Neural cell (in vitro differentiated cells): ENCODE results near the gene NUP50. TPM values are rescaled to one million over a fixed set of nuclear protein-coding genes. Genes with fewer than 3 reads are reported as not detected.
A peak's percentile ranks its signal among the peaks of the same experiment; 100 is the strongest.

ENCODE experiments used
- H2AFZ ChIP-seq: fragments of 200-600, 300-800 bp; sonication (generic), shearing (Covaris generic); 2 replicates; pipeline ENCODE4 v1.6.0; 2014; ENCODE audit warnings: low read depth, mild to moderate bottlenecking, antibody characterized with exemption, low read length, moderate library complexity
- H3F3A ChIP-seq: fragments of 200-600 bp; shearing (Covaris generic); 2 replicates; pipeline ENCODE4 v1.6.1; 2016; ENCODE audit warnings: mild to moderate bottlenecking, moderate library complexity, mixed read lengths, antibody characterized with exemption, low read length; ENCODE audit not compliant: insufficient read depth, poor library complexity, severe bottlenecking
- H3K27ac ChIP-seq: fragments of 200-600, 300-800 bp; sonication (generic), shearing (Covaris generic); 2 replicates; pipeline ENCODE4 v1.5.1; 2014; ENCODE audit warnings: mild to moderate bottlenecking, low read length, moderate library complexity
- H3K27me3 ChIP-seq: fragments of 300-800, 200-600 bp; sonication (generic), shearing (Covaris generic); 2 replicates; pipeline ENCODE4 v1.6.0; 2014; ENCODE audit warnings: mild to moderate bottlenecking, low read depth, low read length, moderate library complexity; ENCODE audit not compliant: insufficient read depth
- H3K36me3 ChIP-seq: fragments of 300-800, 200-600 bp; sonication (generic), shearing (Covaris generic); 2 replicates; pipeline ENCODE4 v1.5.1; 2014; ENCODE audit warnings: mild to moderate bottlenecking, antibody characterized with exemption, low read length, moderate library complexity; ENCODE audit not compliant: insufficient read depth
- H3K4me2 ChIP-seq: fragments of 300-800, 200-600 bp; sonication (generic), shearing (Covaris generic); 2 replicates; pipeline ENCODE4 v1.6.0; 2014; ENCODE audit warnings: mild to moderate bottlenecking, low read length
- H3K4me3 ChIP-seq: fragments of 300-800, 200-600 bp; sonication (generic), shearing (Covaris generic); 2 replicates; pipeline ENCODE4 v1.5.1; 2014; ENCODE audit warnings: mild to moderate bottlenecking, low read length, moderate library complexity
- H3K79me2 ChIP-seq: fragments of 200-600 bp; shearing (Covaris generic); replicated peaks from 2 replicates; pipeline ENCODE4 v1.6.0; 2014; ENCODE audit warnings: mild to moderate bottlenecking, low read length, moderate library complexity; ENCODE audit not compliant: insufficient read depth
- H3K9ac ChIP-seq: fragments of 300-800, 200-600 bp; sonication (generic), shearing (Covaris generic); 2 replicates; pipeline ENCODE4 v1.6.1; 2016; ENCODE audit warnings: mild to moderate bottlenecking, low read length, mixed read lengths
- H3K9me2 ChIP-seq: fragments of 200-600 bp; shearing (Covaris generic); 2 replicates; pipeline ENCODE4 v1.6.1; 2016; ENCODE audit warnings: mild to moderate bottlenecking, low read length, mixed read lengths; ENCODE audit not compliant: insufficient read depth
- H3K9me3 ChIP-seq: fragments of 200-600, 300-800 bp; sonication (generic), shearing (Covaris generic); 2 replicates; pipeline ENCODE4 v1.6.1; 2016; ENCODE audit warnings: mild to moderate bottlenecking, mixed run types, low read length, moderate library complexity, mixed read lengths
- H4K20me1 ChIP-seq: fragments of 200-600 bp; shearing (Covaris generic); 2 replicates; pipeline ENCODE4 v1.6.1; 2016; ENCODE audit warnings: mild to moderate bottlenecking, mixed run types; ENCODE audit not compliant: insufficient read depth
- EP300 ChIP-seq: fragments of 450-650 bp; conservative IDR thresholded peaks from 2 replicates; pipeline ENCODE4 v1.6.1; 2014; ENCODE audit warnings: antibody characterized with exemption, mild to moderate bottlenecking, moderate library complexity; ENCODE audit not compliant: poor library complexity, severe bottlenecking
- EZH2 ChIP-seq: fragments of 200-600, 300-800 bp; shearing (Covaris generic), sonication (generic); IDR thresholded peaks from 2 replicates; pipeline ENCODE4 v1.6.1; 2014; ENCODE audit warnings: antibody characterized with exemption, low read length, borderline replicate concordance, mild to moderate bottlenecking; ENCODE audit not compliant: insufficient read depth, poor library complexity, severe bottlenecking
- MXI1 ChIP-seq: fragments of 450-650 bp; conservative IDR thresholded peaks from 2 replicates; pipeline ENCODE4 v1.6.1; 2014; ENCODE audit warnings: antibody characterized with exemption, mild to moderate bottlenecking; ENCODE audit not compliant: poor library complexity, severe bottlenecking
- POLR2AphosphoS5 ChIP-seq: IDR thresholded peaks from 2 replicates; pipeline ENCODE4 v1.6.1; 2012
- RAD21 ChIP-seq: fragments of 450-650 bp; conservative IDR thresholded peaks from 2 replicates; pipeline ENCODE4 v1.6.1; 2014; ENCODE audit warnings: antibody characterized with exemption, mild to moderate bottlenecking, moderate library complexity
- SMC3 ChIP-seq: fragments of 450-650 bp; conservative IDR thresholded peaks from 2 replicates; pipeline ENCODE4 v1.6.1; 2014; ENCODE audit warnings: antibody characterized with exemption, mild to moderate bottlenecking, moderate library complexity; ENCODE audit not compliant: poor library complexity
- TAF1 ChIP-seq: IDR thresholded peaks from 2 replicates; pipeline ENCODE4 v1.6.1; 2012; ENCODE audit warnings: low read depth
- polyA minus RNA-seq: library from RNA; depleted of rRNA, polyadenylated mRNA; stranded (reverse); fragments of >200 nt; gene quantifications from 2 replicates; pipeline ENCODE4 v1.2.3, GENCODE V29; 2014
- polyA plus RNA-seq: library from polyadenylated mRNA; depleted of rRNA; stranded (reverse); fragments of >200 nt; gene quantifications from 2 replicates; pipeline ENCODE4 v1.2.3, GENCODE V29; 2014
- TF ChIP-seq, protein P1 (sequence below): fragments of 450-650 bp; IDR thresholded peaks from 2 replicates; pipeline ENCODE4 v1.5.1; 2014; ENCODE audit warnings: antibody characterized with exemption, mild to moderate bottlenecking, moderate library complexity; ENCODE audit not compliant: poor library complexity, severe bottlenecking
- TF ChIP-seq, protein P2 (sequence below): IDR thresholded peaks from 2 replicates; pipeline ENCODE4 v1.6.1; 2012; ENCODE audit warnings: borderline replicate concordance

Gene NUP50
- polyA plus RNA-seq (33.0 and 38.7 TPM in 2 replicates), polyA minus RNA-seq (73.0 and 82.9 TPM in 2 replicates)

DNA sequence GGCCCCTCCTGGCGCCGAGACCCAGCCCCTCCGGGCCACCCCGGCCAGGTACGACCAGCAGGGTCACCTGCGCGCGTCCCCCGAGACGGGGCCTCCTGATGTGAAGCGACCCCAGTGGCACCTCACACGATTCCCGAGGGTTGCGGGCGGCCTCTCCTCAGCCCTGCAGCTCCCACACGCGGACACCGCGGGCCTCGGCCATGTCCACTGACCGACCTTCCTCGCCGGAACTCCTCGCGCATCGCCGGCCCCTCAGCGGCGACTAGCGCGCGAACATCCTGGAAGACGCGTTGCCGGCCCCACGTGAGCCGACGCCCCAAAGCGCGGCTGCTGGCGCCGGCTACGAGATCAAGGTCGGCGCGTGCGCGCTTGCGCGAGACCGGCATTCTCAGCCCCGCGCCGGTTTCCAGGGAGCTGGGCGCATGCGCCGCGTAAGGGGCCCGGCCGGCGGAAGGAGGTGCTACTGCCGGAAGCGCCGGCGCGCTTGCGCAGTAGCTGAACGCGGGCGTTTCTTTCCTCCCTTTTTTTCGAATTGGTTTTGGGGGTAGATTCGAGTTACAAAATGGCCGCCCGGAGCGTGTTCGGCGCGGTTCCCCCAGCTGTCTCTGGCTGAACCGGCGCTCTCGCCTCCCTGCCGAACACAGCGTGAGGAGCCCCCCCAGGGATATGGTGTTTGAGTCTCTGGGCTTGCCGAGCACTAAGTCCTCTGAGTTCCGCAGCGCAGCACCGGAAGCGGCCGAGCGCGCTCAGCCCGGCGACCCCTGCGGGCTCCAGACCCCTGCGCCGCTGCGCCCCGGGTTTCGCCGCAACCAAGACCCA is at the start of gene NUP50:
NUP50 (plus strand) TSS at position 475 of the 819 bp plus-strand sequence. CDS start 4,253 bp downstream, outside the sequence.
- peaks cover 30% of the 10 kb centered on the region for H3K79me2 ChIP-seq
- H3K36me3 ChIP-seq = no peaks in the 10 kb centered on the region
- H3K9ac ChIP-seq = peak within 1 kb of the TSS; percentile 82
- no peaks in the 10 kb centered on the region for H3K27me3 ChIP-seq
- no peaks in the 10 kb centered on the region for H3F3A ChIP-seq
- H4K20me1 ChIP-seq = no peaks in the 10 kb centered on the region
- TF ChIP-seq EZH2 (no peak), RAD21 (peak; percentile 61), EP300 (peak; percentile 9), POLR2AphosphoS5 (peak; percentile 82), SMC3 (peak; percentile 64), TAF1 (peak; percentile 55), MXI1 (peak; percentile 98)
- TF ChIP-seq, protein P1, sequence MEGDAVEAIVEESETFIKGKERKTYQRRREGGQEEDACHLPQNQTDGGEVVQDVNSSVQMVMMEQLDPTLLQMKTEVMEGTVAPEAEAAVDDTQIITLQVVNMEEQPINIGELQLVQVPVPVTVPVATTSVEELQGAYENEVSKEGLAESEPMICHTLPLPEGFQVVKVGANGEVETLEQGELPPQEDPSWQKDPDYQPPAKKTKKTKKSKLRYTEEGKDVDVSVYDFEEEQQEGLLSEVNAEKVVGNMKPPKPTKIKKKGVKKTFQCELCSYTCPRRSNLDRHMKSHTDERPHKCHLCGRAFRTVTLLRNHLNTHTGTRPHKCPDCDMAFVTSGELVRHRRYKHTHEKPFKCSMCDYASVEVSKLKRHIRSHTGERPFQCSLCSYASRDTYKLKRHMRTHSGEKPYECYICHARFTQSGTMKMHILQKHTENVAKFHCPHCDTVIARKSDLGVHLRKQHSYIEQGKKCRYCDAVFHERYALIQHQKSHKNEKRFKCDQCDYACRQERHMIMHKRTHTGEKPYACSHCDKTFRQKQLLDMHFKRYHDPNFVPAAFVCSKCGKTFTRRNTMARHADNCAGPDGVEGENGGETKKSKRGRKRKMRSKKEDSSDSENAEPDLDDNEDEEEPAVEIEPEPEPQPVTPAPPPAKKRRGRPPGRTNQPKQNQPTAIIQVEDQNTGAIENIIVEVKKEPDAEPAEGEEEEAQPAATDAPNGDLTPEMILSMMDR = peak; percentile 49
- TF ChIP-seq, protein P2, sequence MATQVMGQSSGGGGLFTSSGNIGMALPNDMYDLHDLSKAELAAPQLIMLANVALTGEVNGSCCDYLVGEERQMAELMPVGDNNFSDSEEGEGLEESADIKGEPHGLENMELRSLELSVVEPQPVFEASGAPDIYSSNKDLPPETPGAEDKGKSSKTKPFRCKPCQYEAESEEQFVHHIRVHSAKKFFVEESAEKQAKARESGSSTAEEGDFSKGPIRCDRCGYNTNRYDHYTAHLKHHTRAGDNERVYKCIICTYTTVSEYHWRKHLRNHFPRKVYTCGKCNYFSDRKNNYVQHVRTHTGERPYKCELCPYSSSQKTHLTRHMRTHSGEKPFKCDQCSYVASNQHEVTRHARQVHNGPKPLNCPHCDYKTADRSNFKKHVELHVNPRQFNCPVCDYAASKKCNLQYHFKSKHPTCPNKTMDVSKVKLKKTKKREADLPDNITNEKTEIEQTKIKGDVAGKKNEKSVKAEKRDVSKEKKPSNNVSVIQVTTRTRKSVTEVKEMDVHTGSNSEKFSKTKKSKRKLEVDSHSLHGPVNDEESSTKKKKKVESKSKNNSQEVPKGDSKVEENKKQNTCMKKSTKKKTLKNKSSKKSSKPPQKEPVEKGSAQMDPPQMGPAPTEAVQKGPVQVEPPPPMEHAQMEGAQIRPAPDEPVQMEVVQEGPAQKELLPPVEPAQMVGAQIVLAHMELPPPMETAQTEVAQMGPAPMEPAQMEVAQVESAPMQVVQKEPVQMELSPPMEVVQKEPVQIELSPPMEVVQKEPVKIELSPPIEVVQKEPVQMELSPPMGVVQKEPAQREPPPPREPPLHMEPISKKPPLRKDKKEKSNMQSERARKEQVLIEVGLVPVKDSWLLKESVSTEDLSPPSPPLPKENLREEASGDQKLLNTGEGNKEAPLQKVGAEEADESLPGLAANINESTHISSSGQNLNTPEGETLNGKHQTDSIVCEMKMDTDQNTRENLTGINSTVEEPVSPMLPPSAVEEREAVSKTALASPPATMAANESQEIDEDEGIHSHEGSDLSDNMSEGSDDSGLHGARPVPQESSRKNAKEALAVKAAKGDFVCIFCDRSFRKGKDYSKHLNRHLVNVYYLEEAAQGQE = peak; percentile 45
- peak within 1 kb of the TSS; percentile 72 for H3K27ac ChIP-seq
- H3K4me2 ChIP-seq = peak within 1 kb of the TSS; percentile 91
- H3K9me3 ChIP-seq = no peaks in the 10 kb centered on the region
- H2AFZ ChIP-seq = peak within 1 kb of the TSS; percentile 73
- H3K9me2 ChIP-seq = no peaks in the 10 kb centered on the region
- H3K4me3 ChIP-seq = peak within 1 kb of the TSS; percentile 99

DNA sequence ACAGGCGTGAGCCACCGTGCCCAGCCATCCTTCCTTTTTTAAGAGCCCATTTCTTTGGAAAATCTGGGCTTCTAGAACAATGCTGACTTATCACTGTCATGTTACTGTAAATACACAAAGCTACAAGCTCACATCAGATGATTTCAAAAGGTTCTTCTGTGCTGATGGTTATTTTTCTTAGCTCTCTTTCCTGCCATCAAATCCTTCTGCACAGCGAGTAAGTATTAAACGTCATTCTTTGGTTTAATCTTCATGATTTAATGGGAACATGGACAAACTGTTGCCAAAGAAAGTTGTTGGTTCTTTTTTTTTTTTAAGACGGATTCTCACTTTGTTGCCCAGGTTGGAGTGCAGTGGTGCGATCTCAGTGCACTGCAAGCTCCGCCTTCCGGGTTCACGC is 43.3 kb upstream of the NUP50 start:
- Histone ChIP-seq H3K27ac (no peak overlapping the region), H2AFZ (no peak overlapping the region), H3K4me2 (no peak overlapping the region), H3K36me3 (no peaks in the 10 kb centered on the region), H4K20me1 (no peaks in the 10 kb centered on the region), H3K9me3 (no peaks in the 10 kb centered on the region), H3K9ac (no peak overlapping the region), H3K27me3 (no peaks in the 10 kb centered on the region), H3K9me2 (no peaks in the 10 kb centered on the region), H3K4me3 (no peak overlapping the region), H3K79me2 (no peaks in the 10 kb centered on the region), H3F3A (no peaks in the 10 kb centered on the region)
- TF ChIP-seq RAD21 (no peak), MXI1 (no peak), SMC3 (no peak), POLR2AphosphoS5 (no peak), TAF1 (no peak), EP300 (no peak), EZH2 (no peak)
- TF ChIP-seq, protein P1 = no peak
- TF ChIP-seq, protein P2 = no peak
